ENCODE results near the gene MLC1.

DNA sequence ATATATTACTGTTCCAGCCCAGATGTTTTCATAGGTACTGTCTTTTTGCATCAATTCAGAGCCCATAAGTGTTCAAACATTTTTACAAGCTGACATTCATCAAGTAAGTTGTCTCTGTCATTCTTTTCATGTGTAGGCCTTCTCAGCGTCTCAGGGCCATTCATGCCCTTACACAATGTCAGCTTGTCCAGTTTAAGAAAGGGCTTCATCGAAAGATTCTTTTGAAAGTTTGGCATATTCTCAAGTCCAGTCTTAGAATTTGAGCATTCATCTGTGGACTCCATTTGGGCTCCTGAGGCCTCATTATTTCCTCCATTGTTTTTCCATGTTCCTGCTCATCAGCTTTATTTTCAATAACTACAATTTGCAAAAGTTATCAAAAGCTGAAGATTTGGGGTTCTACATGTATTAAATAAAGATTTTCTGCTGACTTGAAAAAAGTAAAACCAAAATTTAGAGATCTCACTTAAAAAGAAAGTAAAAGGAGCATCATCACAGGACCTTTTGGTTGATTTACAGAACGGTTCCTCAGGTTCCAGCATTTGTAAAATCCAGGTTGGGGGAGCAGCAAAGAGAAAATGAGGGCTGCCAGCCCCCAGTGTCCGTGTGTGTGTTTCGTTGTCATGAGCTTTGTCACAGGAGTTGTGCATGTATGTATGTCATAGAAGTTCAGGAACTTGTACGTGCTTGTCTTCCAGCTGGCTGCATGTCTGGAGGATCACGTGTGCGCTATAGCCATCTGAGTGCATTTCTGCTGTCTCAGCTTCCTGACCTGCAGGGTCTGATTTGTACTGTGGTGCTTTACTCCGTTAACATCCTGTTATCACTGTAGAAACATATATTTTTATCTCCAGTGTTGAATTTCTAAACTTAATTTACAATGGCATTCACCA is 20.2 kb upstream of the MLC1 start:
- TF ChIP-seq, protein P1, sequence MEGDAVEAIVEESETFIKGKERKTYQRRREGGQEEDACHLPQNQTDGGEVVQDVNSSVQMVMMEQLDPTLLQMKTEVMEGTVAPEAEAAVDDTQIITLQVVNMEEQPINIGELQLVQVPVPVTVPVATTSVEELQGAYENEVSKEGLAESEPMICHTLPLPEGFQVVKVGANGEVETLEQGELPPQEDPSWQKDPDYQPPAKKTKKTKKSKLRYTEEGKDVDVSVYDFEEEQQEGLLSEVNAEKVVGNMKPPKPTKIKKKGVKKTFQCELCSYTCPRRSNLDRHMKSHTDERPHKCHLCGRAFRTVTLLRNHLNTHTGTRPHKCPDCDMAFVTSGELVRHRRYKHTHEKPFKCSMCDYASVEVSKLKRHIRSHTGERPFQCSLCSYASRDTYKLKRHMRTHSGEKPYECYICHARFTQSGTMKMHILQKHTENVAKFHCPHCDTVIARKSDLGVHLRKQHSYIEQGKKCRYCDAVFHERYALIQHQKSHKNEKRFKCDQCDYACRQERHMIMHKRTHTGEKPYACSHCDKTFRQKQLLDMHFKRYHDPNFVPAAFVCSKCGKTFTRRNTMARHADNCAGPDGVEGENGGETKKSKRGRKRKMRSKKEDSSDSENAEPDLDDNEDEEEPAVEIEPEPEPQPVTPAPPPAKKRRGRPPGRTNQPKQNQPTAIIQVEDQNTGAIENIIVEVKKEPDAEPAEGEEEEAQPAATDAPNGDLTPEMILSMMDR (IDR thresholded peaks at IDR 0.05): no peak
- TF ChIP-seq POLR2A (IDR thresholded peaks at IDR 0.05): no peak
- TF ChIP-seq EP300 (IDR thresholded peaks at IDR 0.05): no peak
